IPS-18a (cell line): ENCODE results near the gene CYTH4.
"Not testable (repeated sequence)": the region's sequence is repeated elsewhere in the genome, so short reads cannot be mapped to it uniquely, and the experiment has no call there.

Source experiments
- H3K27ac ChIP-seq: one replicate; pipeline ENCODE4 v1.5.1; 2013; ENCODE audit warnings: low read length
- H3K27me3 ChIP-seq: one replicate; pipeline ENCODE4 v1.6.1; 2013; ENCODE audit warnings: mild to moderate bottlenecking, low read length; ENCODE audit not compliant: control insufficient read depth, insufficient read depth
- H3K36me3 ChIP-seq: one replicate; pipeline ENCODE4 v1.6.1; 2013; ENCODE audit warnings: low read depth, low read length; ENCODE audit not compliant: control insufficient read depth
- H3K4me1 ChIP-seq: one replicate; pipeline ENCODE4 v1.6.1; 2013; ENCODE audit warnings: low read depth, low read length; ENCODE audit not compliant: control insufficient read depth
- H3K4me3 ChIP-seq: one replicate; pipeline ENCODE4 v1.5.1; 2013; ENCODE audit warnings: low read length
- H3K9ac ChIP-seq: one replicate; pipeline ENCODE4 v1.6.1; 2013; ENCODE audit warnings: mild to moderate bottlenecking, low read length, moderate library complexity
- H3K9me3 ChIP-seq: one replicate; pipeline ENCODE4 v1.6.1; 2013; ENCODE audit warnings: low read depth, low read length; ENCODE audit not compliant: control insufficient read depth

The CYTH4 gene

DNA sequence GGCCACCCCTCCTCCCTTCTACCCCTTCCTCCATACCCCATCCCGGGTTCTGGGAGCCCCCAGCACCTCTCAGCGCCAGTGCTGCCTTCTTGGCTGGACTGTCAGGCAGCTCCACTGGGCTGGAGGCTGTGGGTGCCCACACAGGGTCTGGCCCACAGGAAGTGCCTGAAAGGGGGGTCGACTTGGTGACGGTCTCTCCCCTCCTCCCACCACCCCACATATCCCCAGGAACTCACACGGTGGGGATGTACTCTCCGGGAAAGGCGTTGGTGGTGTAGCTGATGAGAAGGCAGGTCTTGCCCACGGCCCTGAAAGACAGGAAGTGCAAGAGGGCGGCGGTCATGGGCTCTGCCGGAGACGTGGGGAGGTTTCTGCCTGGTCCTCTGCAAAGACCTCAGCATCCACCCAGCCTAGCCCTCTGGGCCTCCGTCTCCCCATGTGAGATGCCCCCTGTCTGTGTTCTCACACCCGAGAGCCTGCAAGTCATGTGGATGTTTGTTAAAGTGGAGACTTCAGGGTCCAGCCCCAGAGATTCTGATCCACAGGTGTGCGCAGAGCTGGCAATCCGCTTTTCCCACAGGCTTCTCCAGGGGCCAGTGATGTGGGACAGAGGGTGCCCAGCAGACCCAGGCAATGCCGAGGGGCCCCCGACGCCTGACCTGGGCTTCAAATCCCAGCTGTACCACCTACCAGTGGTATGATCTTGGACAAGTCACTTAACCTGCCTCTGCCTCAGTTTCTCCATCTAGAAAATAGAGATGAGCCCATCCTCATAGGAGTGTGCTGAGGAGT is 40.8 kb upstream of the CYTH4 start:
- H3K4me3 ChIP-seq, result no peak overlapping the region
- no peaks in the 10 kb centered on the region for H3K4me1 ChIP-seq
- H3K9ac ChIP-seq, result no peak overlapping the region
- H3K36me3 ChIP-seq, result no peaks in the 10 kb centered on the region
- H3K27me3 ChIP-seq, result no peaks in the 10 kb centered on the region
- H3K9me3 ChIP-seq, result no peaks in the 10 kb centered on the region
- H3K27ac ChIP-seq, result no peak overlapping the region

DNA sequence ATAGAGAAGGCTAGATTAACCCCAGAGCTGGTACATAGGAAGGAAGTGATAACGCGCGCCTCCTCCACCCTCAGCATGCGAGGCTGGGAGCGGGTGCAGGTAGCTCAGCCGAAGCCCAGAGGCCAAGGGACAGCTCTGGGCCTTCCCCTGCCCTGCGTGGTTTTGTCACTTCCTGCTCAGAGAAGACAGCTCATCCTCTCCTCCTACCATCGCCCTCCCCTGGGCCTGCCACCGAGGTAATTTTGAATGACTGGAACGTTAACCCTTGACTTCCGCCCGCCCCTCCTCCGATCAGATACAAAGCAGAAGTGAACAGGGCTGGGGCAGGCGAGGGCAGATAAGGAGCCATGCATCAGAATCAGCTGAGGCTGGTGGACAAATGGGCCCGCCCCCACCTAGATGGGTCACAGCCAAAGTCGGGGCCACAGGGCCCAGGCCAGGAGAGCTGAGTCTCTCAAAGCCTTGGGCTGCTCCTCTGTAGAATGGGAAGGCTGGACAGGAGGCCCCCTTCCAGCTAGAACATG is 39.9 kb upstream of the CYTH4 start:
- no peaks in the 10 kb centered on the region for H3K9me3 ChIP-seq
- H3K27ac ChIP-seq, result no peak overlapping the region
- no peaks in the 10 kb centered on the region for H3K36me3 ChIP-seq
- no peaks in the 10 kb centered on the region for H3K27me3 ChIP-seq
- H3K4me3 ChIP-seq, result no peak overlapping the region
- no peak overlapping the region for H3K9ac ChIP-seq
- no peaks in the 10 kb centered on the region for H3K4me1 ChIP-seq

DNA sequence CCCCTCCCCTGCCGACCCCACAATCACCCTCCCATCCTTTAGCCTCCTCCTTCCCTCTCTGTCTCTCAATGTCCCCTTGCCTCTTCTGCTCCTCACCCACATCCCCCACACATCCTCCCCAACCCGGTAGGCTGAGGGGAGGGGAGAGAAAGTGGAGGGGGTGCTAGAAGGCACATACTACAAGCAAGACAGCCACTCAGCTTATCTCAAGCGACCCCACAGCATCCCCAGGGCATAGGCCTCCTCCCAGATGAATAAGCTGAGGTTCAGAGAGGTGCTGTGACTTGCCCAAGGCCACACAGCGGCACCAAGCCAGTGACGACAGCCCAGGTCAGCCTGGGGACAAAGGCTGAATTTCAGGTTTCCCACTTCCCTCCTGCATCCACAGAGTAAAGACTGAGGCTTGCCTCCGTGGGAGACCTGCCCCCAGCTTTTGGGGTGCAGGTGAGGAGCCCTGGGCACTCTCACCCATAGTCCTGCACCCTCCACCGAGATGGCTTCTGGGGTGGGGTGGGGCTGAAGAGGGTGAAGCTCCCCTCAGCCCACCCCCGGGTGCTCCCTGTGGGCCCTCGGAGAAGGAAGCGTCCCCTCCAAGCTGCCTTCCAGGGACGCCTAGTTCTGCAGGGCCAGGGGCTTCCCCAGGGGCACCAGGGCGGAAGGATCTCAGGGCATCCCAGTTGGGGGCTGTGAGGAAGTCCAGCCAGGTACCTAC is 38.8 kb upstream of the CYTH4 start:
- H3K4me1 ChIP-seq, result no peaks in the 10 kb centered on the region
- no peak overlapping the region for H3K9ac ChIP-seq
- H3K27ac ChIP-seq, result no peak overlapping the region

DNA sequence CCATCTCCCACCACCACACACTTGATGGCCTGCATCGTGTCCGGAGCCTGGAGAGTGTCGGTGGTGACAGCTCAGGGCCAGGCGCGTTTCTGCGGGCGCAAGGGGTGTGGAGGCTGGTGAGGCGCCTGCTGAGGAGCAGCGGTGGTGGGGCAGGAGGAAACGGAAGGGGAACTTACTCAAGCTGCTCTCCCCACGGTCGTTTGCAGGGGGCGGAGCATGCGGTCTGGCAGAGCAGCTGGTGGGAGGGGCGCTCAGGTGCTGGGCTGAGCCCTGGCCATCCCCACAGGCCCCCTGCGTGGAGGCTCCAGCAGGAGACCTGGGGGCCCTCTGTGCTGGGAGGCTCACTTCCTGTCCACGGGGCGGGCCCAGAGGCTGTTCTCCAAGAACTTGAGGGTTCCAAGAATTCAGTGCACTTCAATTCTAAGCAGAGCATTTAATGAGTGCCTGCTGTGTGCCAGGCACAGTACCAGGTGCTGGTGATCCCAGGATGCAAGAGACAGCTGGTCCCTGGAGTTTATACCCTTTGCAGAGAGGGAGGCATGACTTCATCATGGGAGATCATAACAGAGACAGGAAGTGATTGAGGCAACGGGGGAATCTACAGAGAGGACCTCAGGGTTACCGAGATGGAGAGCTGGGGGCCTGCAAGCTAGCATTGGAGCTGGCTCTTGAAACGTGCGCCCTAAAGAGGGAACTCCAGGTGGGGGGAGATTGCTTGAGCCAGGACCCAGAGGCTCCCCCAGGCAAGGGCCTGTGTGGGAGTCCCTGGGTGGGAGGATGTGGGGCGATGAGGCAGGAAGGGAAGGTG is 38.0 kb upstream of the CYTH4 start, which contains the start of gene RAC2:
RAC2 (minus strand) TSS at position 156 of the 808 bp plus-strand sequence; CDS start at position 35, 121 bp downstream.
- no peaks in the 10 kb centered on the region for H3K36me3 ChIP-seq
- no peak within 1 kb of the TSS for H3K9ac ChIP-seq
- no peaks in the 10 kb centered on the region for H3K27me3 ChIP-seq
- H3K4me3 ChIP-seq, result no peak within 1 kb of the TSS
- H3K9me3 ChIP-seq, result no peaks in the 10 kb centered on the region
- no peaks in the 10 kb centered on the region for H3K4me1 ChIP-seq
- H3K27ac ChIP-seq, result no peak within 1 kb of the TSS

More for the DNA sequence above, 38.8 kb upstream of the CYTH4 start:
- no peaks in the 10 kb centered on the region for H3K9me3 ChIP-seq
- no peaks in the 10 kb centered on the region for H3K36me3 ChIP-seq
- H3K27me3 ChIP-seq, result no peaks in the 10 kb centered on the region
- no peak overlapping the region for H3K4me3 ChIP-seq

DNA sequence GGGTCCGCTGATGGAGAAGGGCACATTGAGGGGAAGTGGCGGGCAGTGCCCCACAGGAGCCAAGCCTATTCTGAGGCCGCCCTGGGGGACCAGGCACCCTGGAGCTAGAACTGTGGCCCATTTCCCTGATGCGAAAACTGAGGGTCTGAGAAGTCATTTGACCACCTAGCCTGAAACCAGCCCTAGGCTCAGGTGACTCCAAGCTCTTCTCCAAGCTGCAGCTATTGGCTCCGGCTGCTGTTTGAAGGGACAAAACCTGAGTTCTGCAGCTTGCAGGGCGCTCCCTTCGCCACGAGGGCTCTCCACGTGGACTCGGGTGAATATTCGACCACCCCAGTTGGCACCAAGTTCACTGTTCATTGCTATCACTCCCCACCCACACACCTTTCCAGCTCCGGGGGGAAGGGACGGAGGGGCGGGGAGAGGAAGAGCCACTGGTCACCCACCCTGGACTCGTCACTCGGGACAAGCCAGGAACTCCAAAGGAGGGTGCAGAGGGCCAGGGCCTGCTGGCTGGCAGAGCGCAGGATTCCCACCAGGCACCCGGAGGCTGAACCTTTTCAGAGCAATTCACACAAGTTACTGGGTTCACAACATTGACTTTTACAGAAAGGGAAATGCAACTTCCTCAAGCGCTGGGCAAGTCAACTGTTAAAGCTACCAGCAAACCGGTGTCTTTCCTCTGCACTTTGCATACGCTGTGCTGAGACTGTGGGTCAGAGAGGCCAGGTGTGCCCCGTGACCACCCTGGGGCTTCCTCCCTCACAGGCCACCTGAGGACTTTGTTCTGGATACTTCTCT is 37.2 kb upstream of the CYTH4 start:
- Histone ChIP-seq H3K36me3 (no peaks in the 10 kb centered on the region), H3K27me3 (no peaks in the 10 kb centered on the region), H3K27ac (no peak overlapping the region), H3K9me3 (no peaks in the 10 kb centered on the region), H3K4me3 (no peak overlapping the region), H3K4me1 (no peaks in the 10 kb centered on the region), H3K9ac (no peak overlapping the region)

DNA sequence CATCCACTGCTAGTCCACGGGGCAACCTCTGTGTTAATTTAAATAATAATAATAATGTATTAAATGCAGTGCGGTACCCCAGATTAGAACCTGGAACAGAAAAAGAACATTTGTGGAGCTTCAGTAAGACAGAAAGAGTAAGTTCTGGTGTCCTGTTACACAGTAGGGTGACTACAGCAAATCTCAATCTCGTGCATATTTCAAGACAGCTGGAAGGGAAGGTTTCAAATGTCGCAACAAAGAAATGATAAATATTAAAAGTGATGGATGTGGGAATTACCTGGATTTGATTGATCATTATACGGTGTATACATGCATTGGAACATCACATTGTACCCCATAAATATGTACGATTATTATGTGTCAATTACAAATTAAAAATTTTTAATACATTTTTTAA is 36.6 kb upstream of the CYTH4 start:
- H3K27me3 ChIP-seq, result no peaks in the 10 kb centered on the region
- no peak overlapping the region for H3K27ac ChIP-seq
- H3K4me1 ChIP-seq, result no peaks in the 10 kb centered on the region
- no peaks in the 10 kb centered on the region for H3K9me3 ChIP-seq
- no peaks in the 10 kb centered on the region for H3K36me3 ChIP-seq
- H3K9ac ChIP-seq, result no peak overlapping the region
- H3K4me3 ChIP-seq, result no peak overlapping the region

DNA sequence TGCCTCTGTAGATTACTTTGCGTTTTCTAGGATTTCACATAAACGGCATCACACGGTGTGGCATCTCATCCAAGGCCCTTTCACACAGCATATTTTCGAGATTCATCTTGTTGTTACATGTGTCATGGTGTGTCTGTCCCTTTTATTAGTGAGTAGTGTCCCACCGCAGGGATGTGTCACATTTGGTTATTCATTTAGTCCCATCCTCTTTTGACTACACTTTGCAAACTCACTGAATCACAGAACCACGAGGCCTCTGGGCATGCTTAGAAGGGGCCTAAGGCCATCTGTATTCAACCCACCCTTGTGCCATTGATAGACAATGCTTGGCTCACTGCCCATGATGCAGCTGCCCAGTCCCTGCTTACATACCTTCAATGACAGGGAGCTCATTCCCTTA is 34.1 kb upstream of the CYTH4 start:
- Histone ChIP-seq H3K27ac (no peak overlapping the region), H3K4me3 (no peak overlapping the region), H3K9ac (no peak overlapping the region), H3K9me3 (no peaks in the 10 kb centered on the region), H3K36me3 (no peaks in the 10 kb centered on the region), H3K4me1 (no peaks in the 10 kb centered on the region), H3K27me3 (no peaks in the 10 kb centered on the region)

DNA sequence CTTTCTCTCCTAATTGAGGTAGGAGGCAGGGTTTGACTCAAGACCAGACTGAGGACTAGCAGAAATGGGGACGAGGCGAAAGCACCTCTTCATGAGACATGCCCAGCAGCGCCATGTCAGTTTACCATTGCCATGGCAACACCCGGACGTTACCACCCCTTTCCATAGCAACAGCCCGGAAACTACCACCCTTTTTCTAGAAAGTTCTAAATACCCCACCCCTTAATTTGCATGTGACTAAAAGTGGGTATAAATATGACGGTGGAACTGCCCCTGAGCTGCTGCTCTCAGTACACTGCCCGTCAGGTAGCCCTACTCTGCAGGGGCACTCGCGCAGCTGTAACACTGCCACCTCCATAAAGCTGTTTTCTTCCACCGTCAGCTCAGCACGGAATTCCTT is 32.3 kb upstream of the CYTH4 start:
- no peaks in the 10 kb centered on the region for H3K4me1 ChIP-seq
- H3K9me3 ChIP-seq, result no peaks in the 10 kb centered on the region
- no peak overlapping the region for H3K4me3 ChIP-seq
- no peak overlapping the region for H3K9ac ChIP-seq
- no peaks in the 10 kb centered on the region for H3K36me3 ChIP-seq
- no peak overlapping the region for H3K27ac ChIP-seq
- H3K27me3 ChIP-seq, result no peaks in the 10 kb centered on the region

DNA sequence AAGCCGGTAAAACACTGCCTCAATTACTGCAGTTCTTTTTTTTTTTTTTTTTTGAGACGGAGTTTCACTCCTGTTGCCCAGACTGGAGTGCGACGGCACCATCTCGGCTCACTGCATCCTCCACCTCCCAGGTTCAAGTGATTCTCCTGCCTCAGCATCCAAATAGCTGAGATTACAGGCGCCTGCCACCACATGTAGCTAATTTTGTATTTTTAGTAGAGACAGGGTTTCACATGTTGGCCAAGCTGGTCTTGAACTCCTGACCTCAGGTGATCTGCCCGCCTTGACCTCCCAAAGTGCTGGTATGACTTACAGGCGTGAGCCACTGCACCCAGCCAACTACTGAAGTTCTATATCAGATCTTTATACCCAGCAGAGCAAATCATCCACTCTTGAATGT is 30.5 kb upstream of the CYTH4 start:
- not testable (repeated sequence) for H3K27me3 ChIP-seq, H3K4me3 ChIP-seq, H3K4me1 ChIP-seq, H3K27ac ChIP-seq, H3K36me3 ChIP-seq, H3K9me3 ChIP-seq, H3K9ac ChIP-seq

DNA sequence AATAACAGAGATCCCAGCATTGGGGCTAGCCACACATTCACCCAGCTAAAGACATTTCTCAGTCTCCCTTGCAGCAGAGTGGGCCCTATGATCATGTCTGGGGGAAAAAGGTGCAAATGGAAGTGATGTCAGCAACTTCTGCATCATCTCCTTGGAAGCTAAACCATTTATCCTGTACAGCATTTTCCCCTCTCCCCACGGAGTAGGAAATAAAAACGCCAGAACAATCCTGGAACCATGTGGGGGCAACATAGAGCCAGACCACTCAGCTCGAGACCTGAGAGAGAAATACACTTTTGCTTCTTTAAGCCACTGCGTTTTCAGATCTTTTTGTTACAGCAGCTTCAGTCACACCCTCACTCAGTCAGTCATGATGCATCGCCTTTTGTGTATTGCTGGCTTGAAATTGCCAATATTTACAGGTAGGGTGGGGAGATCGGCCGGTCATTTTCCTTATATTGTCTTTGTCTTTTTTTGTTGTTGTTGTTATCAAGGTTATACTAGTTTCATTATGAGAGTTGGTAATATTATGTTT is 29.1 kb upstream of the CYTH4 start:
- no peaks in the 10 kb centered on the region for H3K36me3 ChIP-seq
- no peak overlapping the region for H3K9ac ChIP-seq
- H3K27me3 ChIP-seq, result no peaks in the 10 kb centered on the region
- H3K9me3 ChIP-seq, result no peaks in the 10 kb centered on the region
- no peak overlapping the region for H3K27ac ChIP-seq
- no peak overlapping the region for H3K4me3 ChIP-seq
- no peaks in the 10 kb centered on the region for H3K4me1 ChIP-seq
